ENCODE measurements around the gene C5orf46.

GRCh38 chr5:147854894-147855773 is 51.2 kb downstream of the C5orf46 start:
- no peak for TF ChIP-seq CTCF (IDR thresholded peaks at IDR 0.05; ENCODE audit: low read depth, low read length, missing input control)
- TF ChIP-seq YY1 (IDR thresholded peaks at IDR 0.05): no peak
- no peak for TF ChIP-seq ATF3 (IDR thresholded peaks at IDR 0.05)

All from liver (tissue), 3 donors.